GM21528 (cell line): ENCODE results near the gene SRR.

Experiments
- ATAC-seq: cut with Tn5 transposase; IDR thresholded peaks from one replicate; pipeline ENCODE4 v1.9.1; 2021; ENCODE audit warnings: mild to moderate bottlenecking, moderate library complexity; ENCODE audit not compliant: unreplicated experiment, low FRiP score

The SRR gene

GRCh38 chr17:2368359-2368758 is 64.6 kb downstream of the SRR start:
- no peak for ATAC-seq

- ATAC-seq: no peak
These were observed 65.3 kb downstream of the SRR start for GRCh38 chr17:2369039-2369438.

GRCh38 chr17:2369551-2370210 is 65.9 kb downstream of the SRR start:
- ATAC-seq: no peak

- ATAC-seq: no peak
These were observed 66.5 kb downstream of the SRR start for GRCh38 chr17:2370211-2370589.

GRCh38 chr17:2371183-2372130 is 67.7 kb downstream of the SRR start:
- ATAC-seq: no peak

GRCh38 chr17:2372180-2372579 is 68.4 kb downstream of the SRR start:
- no peak for ATAC-seq

- no peak for ATAC-seq
These were observed 68.9 kb downstream of the SRR start for GRCh38 chr17:2372681-2373080.

GRCh38 chr17:2373179-2373578 is 69.4 kb downstream of the SRR start:
- no peak for ATAC-seq
